Gastrocnemius medialis (tissue), 4 donors: Measurements from ENCODE around the gene PPP2R2C. TPM values are rescaled to one million over a fixed set of nuclear protein-coding genes. Genes with fewer than 3 reads are reported as not detected.

ENCODE experiments used
- ATAC-seq, 2 donors: fragments of 150-250 bp; one replicate each; pipeline ENCODE4 v1.9.1; 2016
- DNase-seq, 2 donors: peaks; one replicate each; pipeline ENCODE4 v3.0.0-alpha.2; 2019
- H3K27ac ChIP-seq, 4 donors: fragments of 200-600 bp; sonication (generic); 1 replicate in 1 of 4; 2 replicates in 3 of 4; pipeline ENCODE4 v1.5.1; 2016 to 2018; ENCODE audit warnings: mild to moderate bottlenecking in 2 of 4, moderate library complexity in 1 of 4
- H3K27me3 ChIP-seq, 3 donors: fragments of 200-600 bp; sonication (generic) in 2 of 3; 1 replicate in 1 of 3; 2 replicates in 2 of 3; pipeline versions ENCODE4 v1.5.1 to v1.6.0; 2016 to 2019; ENCODE audit warnings: mild to moderate bottlenecking in 1 of 3, moderate library complexity in 1 of 3
- H3K36me3 ChIP-seq, 2 donors: fragments of 200-600 bp; sonication (generic) in 1 of 2; one replicate each; pipeline ENCODE4 v1.5.1; 2017 to 2018
- H3K4me1 ChIP-seq, 2 donors: fragments of 200-600 bp; sonication (generic) in 1 of 2; one replicate each; pipeline ENCODE4 v1.5.1; 2016 to 2017; ENCODE audit warnings: mild to moderate bottlenecking in 2 of 2
- H3K4me3 ChIP-seq, 4 donors: fragments of 200-600 bp; sonication (generic) in 3 of 4; 1 replicate in 1 of 4; 2 replicates in 3 of 4; pipeline ENCODE4 v1.5.1; 2016 to 2019; ENCODE audit warnings: mild to moderate bottlenecking in 2 of 4
- H3K9me3 ChIP-seq, 3 donors: fragments of 200-600 bp; sonication (generic) in 2 of 3; 1 replicate in 1 of 3; 2 replicates in 2 of 3; pipeline ENCODE4 v1.5.1; 2016 to 2019
- CTCF ChIP-seq, 5 experiments: fragments of 450-650 bp in 3 of 5; fragments of 200-600 bp in 2 of 5; sonication (generic) in 2 of 5; IDR thresholded peaks in 4 of 5; conservative IDR thresholded peaks in 1 of 5; 1 replicate in 4 of 5; 2 replicates in 1 of 5; pipeline ENCODE4 v1.5.1; 2016 to 2019; ENCODE audit warnings: antibody characterized with exemption in 5 of 5, mild to moderate bottlenecking in 3 of 5, moderate library complexity in 3 of 5
- POLR2A ChIP-seq, 2 donors: fragments of 450-650 bp; IDR thresholded peaks; one replicate each; pipeline ENCODE4 v1.6.1; 2017; ENCODE audit warnings: antibody characterized with exemption in 2 of 2, mild to moderate bottlenecking in 2 of 2, moderate library complexity in 2 of 2
- in situ Hi-C, 4 donors: fragments of 200-750 bp; cut with MboI; loops; one replicate each; pipeline versions ENCODE4 v1.15.0 to v1.8.0; 2017; ENCODE audit warnings: low sequenced_read_pairs in 4 of 4
- intact Hi-C: fragments of 100-400 bp; cut with DNase I; formaldehyde crosslinking; loops from one replicate; pipeline ENCODE4 v1.15.1; 2023; ENCODE audit warnings: low total_unique reads
- total RNA-seq, 4 donors: library from RNA; depleted of rRNA; stranded (reverse); fragments of >200 nt; gene quantifications; one replicate each; pipeline versions ENCODE4 v1.1.0 to v1.2.3, GENCODE V29; 2016

The PPP2R2C gene
- total RNA-seq, 4 donors from 2014 or later = 0.44 to 2.7 (median 0.62) TPM

- in situ Hi-C loops = no loop called here
- peaks cover 3 to 8% (median 7%) of the 10 kb centered on the region in 3 donors for H3K27me3 ChIP-seq
- H3K4me1 ChIP-seq = no peaks in the 10 kb centered on the region
- no peak overlapping the region for H3K27ac ChIP-seq
- intact Hi-C loops = no loop called here
- H3K9me3 ChIP-seq = no peaks in the 10 kb centered on the region
- ATAC-seq (no peak), DNase-seq (no peak)
- no peak for TF ChIP-seq CTCF (IDR thresholded peaks at IDR 0.05 in 4 of 5, conservative IDR thresholded peaks at IDR 0.05 in 1 of 5)
- TF ChIP-seq POLR2A (IDR thresholded peaks at IDR 0.05) = no peak
- no peaks in the 10 kb centered on the region for H3K36me3 ChIP-seq
- no peak overlapping the region for H3K4me3 ChIP-seq
These were observed 23.1 kb downstream of the PPP2R2C start for GRCh38 chr4:6449335-6449734.

GRCh38 chr4:6448476-6449170, 23.8 kb downstream of the PPP2R2C start:
- in situ Hi-C loops = no loop called here
- H3K27me3 ChIP-seq = peaks cover 3 to 10% (median 8%) of the 10 kb centered on the region in 3 donors
- DNase-seq = no peak

GRCh38 chr4:6447672-6448171, 24.7 kb downstream of the PPP2R2C start:
- no peak overlapping the region for H3K4me3 ChIP-seq
- H3K36me3 ChIP-seq = no peaks in the 10 kb centered on the region
- no peak for ATAC-seq
- DNase-seq = no peak
- H3K27ac ChIP-seq = no peak overlapping the region
- H3K4me1 ChIP-seq = no peaks in the 10 kb centered on the region
- TF ChIP-seq POLR2A (IDR thresholded peaks at IDR 0.05) = no peak
- no peak for TF ChIP-seq CTCF (IDR thresholded peaks at IDR 0.05 in 4 of 5, conservative IDR thresholded peaks at IDR 0.05 in 1 of 5)
- in situ Hi-C loops (no loop called here), intact Hi-C loops (no loop called here)
- H3K27me3 ChIP-seq = peaks cover 3 to 12% (median 8%) of the 10 kb centered on the region in 3 donors
- H3K9me3 ChIP-seq = no peaks in the 10 kb centered on the region

More at GRCh38 chr4:6448476-6449170, 23.8 kb downstream of the PPP2R2C start:
- H3K36me3 ChIP-seq = no peaks in the 10 kb centered on the region
- H3K27ac ChIP-seq = no peak overlapping the region
- intact Hi-C loops = no loop called here
- H3K4me3 ChIP-seq = no peak overlapping the region
- H3K4me1 ChIP-seq = no peaks in the 10 kb centered on the region
- no peak for TF ChIP-seq CTCF (IDR thresholded peaks at IDR 0.05 in 4 of 5, conservative IDR thresholded peaks at IDR 0.05 in 1 of 5)
- TF ChIP-seq POLR2A (IDR thresholded peaks at IDR 0.05) = no peak
- no peaks in the 10 kb centered on the region for H3K9me3 ChIP-seq
- ATAC-seq = no peak

GRCh38 chr4:6446538-6447451, 25.6 kb downstream of the PPP2R2C start:
- intact Hi-C loops = no loop called here
- Histone ChIP-seq H3K27me3 (peaks cover 3 to 12% (median 8%) of the 10 kb centered on the region in 3 donors), H3K36me3 (no peaks in the 10 kb centered on the region), H3K4me3 (no peak overlapping the region), H3K4me1 (no peaks in the 10 kb centered on the region), H3K27ac (no peak overlapping the region), H3K9me3 (no peaks in the 10 kb centered on the region)
- no peak for DNase-seq
- no peak for ATAC-seq
- in situ Hi-C loops = no loop called here
- no peak for TF ChIP-seq POLR2A (IDR thresholded peaks at IDR 0.05)
- no peak for TF ChIP-seq CTCF (IDR thresholded peaks at IDR 0.05 in 4 of 5, conservative IDR thresholded peaks at IDR 0.05 in 1 of 5)
